GM23338 (cell line): ENCODE results near the gene R3HCC1L. TPM values are rescaled to one million over a fixed set of nuclear protein-coding genes. Genes with fewer than 3 reads are reported as not detected.

ENCODE experiments used
- ATAC-seq: fragments of 200-7000 bp; cut with Tn5 transposase; 3 replicates; pipeline ENCODE4 v1.9.1; 2020
- DNase-seq: peaks from one replicate; pipeline ENCODE4 v3.0.0-alpha.2; 2015; ENCODE audit warnings: low spot score
- H2AFZ ChIP-seq: fragments of 200-600 bp; sonication (generic); 2 replicates; pipeline ENCODE4 v1.8.0; 2016; ENCODE audit warnings: antibody characterized with exemption, mild to moderate bottlenecking, moderate library complexity
- H3F3A ChIP-seq: fragments of 200-600 bp; sonication (generic); replicated peaks from 2 replicates; pipeline ENCODE4 v1.8.0; 2017; ENCODE audit warnings: antibody characterized with exemption, mixed run types, low read depth
- H3K27ac ChIP-seq: fragments of 200-600 bp; sonication (generic); 2 replicates; pipeline ENCODE4 v1.6.1; 2016; ENCODE audit warnings: low read depth
- H3K27me3 ChIP-seq: fragments of 200-600 bp; sonication (generic); 2 replicates; pipeline ENCODE4 v1.8.0; 2016; ENCODE audit warnings: mild to moderate bottlenecking, mixed run types, moderate library complexity; ENCODE audit not compliant: insufficient read depth
- H3K36me3 ChIP-seq: fragments of 200-600 bp; sonication (generic); 2 replicates; pipeline ENCODE4 v1.8.0; 2016; ENCODE audit warnings: mild to moderate bottlenecking; ENCODE audit not compliant: insufficient read depth
- H3K4me1 ChIP-seq: fragments of 200-600 bp; sonication (generic); 2 replicates; pipeline ENCODE4 v1.8.0; 2016; ENCODE audit warnings: mild to moderate bottlenecking, moderate library complexity; ENCODE audit not compliant: insufficient read depth
- H3K4me2 ChIP-seq: fragments of 200-600 bp; sonication (generic); 2 replicates; pipeline ENCODE4 v1.7.1; 2017; ENCODE audit warnings: mixed run types
- H3K4me3 ChIP-seq: fragments of 200-600 bp; sonication (generic); 2 replicates; pipeline ENCODE4 v1.6.1; 2016; ENCODE audit warnings: mixed run types
- H3K79me2 ChIP-seq: fragments of 200-600 bp; sonication (generic); replicated peaks from 2 replicates; pipeline ENCODE4 v1.8.0; 2017; ENCODE audit warnings: mild to moderate bottlenecking; ENCODE audit not compliant: insufficient read depth
- H3K9me2 ChIP-seq: fragments of 200-600 bp; sonication (generic); 2 replicates; pipeline ENCODE4 v1.8.0; 2017; ENCODE audit not compliant: insufficient read depth
- H4K20me1 ChIP-seq: fragments of 200-600 bp; sonication (generic); replicated peaks from 2 replicates; pipeline ENCODE4 v1.8.0; 2017; ENCODE audit warnings: mild to moderate bottlenecking; ENCODE audit not compliant: insufficient read depth
- H3K27ac Mint-ChIP-seq: 2 replicates; pipeline ENCODE4 v1.8.0; 2020; ENCODE audit warnings: inconsistent platforms, mild to moderate bottlenecking, moderate library complexity, mixed read lengths
- H3K27me3 Mint-ChIP-seq: 3 replicates; pipeline ENCODE4 v1.8.0; 2022; ENCODE audit warnings: low read depth, mild to moderate bottlenecking, moderate library complexity, mixed read lengths, inconsistent platforms; ENCODE audit not compliant: insufficient read depth, poor library complexity
- H3K36me3 Mint-ChIP-seq: 3 replicates; pipeline ENCODE4 v1.8.0; 2021; ENCODE audit warnings: low read depth, mild to moderate bottlenecking, inconsistent platforms, moderate library complexity, mixed read lengths
- H3K4me1 Mint-ChIP-seq: 3 replicates; pipeline ENCODE4 v1.8.0; 2020; ENCODE audit warnings: mild to moderate bottlenecking, inconsistent platforms, mixed read lengths
- H3K4me3 Mint-ChIP-seq: 3 replicates; pipeline ENCODE4 v1.8.0; 2021; ENCODE audit warnings: moderate library complexity, mild to moderate bottlenecking, inconsistent platforms, mixed read lengths
- H3K9me3 Mint-ChIP-seq: 3 replicates; pipeline ENCODE4 v1.8.0; 2020; ENCODE audit warnings: moderate library complexity, mild to moderate bottlenecking, inconsistent platforms, mixed read lengths
- CREB1 ChIP-seq: fragments of 250-450 bp; sonication (Bioruptor Pico); IDR thresholded peaks from 2 replicates; pipeline ENCODE4 v1.5.0; 2020; ENCODE audit warnings: low read depth, mild to moderate bottlenecking, moderate library complexity
- CTCF ChIP-seq, 2 experiments: fragments of 200-600 bp in 1 of 2; sonication (generic) in 1 of 2; conservative IDR thresholded peaks; 2 replicates each; pipeline versions ENCODE4 v1.5.1 to v1.6.1; 2016 to 2017; ENCODE audit warnings: antibody characterized with exemption in 2 of 2, low read depth in 2 of 2, mild to moderate bottlenecking in 2 of 2, moderate library complexity in 1 of 2
- EZH2 ChIP-seq: fragments of 200-600 bp; sonication (generic); IDR thresholded peaks from one replicate; pipeline ENCODE4 v1.8.0; 2017; ENCODE audit warnings: antibody characterized with exemption, mild to moderate bottlenecking, low read depth; ENCODE audit not compliant: unreplicated experiment
- EZH2phosphoT487 ChIP-seq: fragments of 200-600 bp; sonication (generic); IDR thresholded peaks from one replicate; pipeline ENCODE4 v1.8.1; 2018; ENCODE audit warnings: antibody characterized with exemption; ENCODE audit not compliant: unreplicated experiment
- JUNB ChIP-seq: IDR thresholded peaks from one replicate; pipeline ENCODE4 v1.6.1; 2016; ENCODE audit warnings: antibody characterized with exemption; ENCODE audit not compliant: unreplicated experiment
- NANOG ChIP-seq: IDR thresholded peaks from 2 replicates; pipeline ENCODE4 v1.6.1; 2016; ENCODE audit warnings: antibody characterized with exemption, borderline replicate concordance
- REST ChIP-seq: IDR thresholded peaks from one replicate; pipeline ENCODE4 v1.6.1; 2018; ENCODE audit warnings: antibody characterized with exemption; ENCODE audit not compliant: unreplicated experiment
- STAT1 ChIP-seq: IDR thresholded peaks from one replicate; pipeline ENCODE4 v1.6.1; 2016; ENCODE audit warnings: antibody characterized with exemption; ENCODE audit not compliant: unreplicated experiment
- ZNF331 ChIP-seq: fragments of 250-450 bp; sonication (Bioruptor Pico); IDR thresholded peaks from 2 replicates; pipeline ENCODE4 v1.5.0; 2020; ENCODE audit warnings: low read depth, mild to moderate bottlenecking, moderate library complexity
- polyA plus RNA-seq: library from polyadenylated mRNA; unstranded; fragments of >200 nt; fragmentation: Nextera tagmentation; extraction: Ambion mirVana; gene quantifications from 2 replicates; pipeline ENCODE4 v1.2.1, GENCODE V29; 2016
- total RNA-seq: library from RNA; depleted of rRNA; stranded (reverse); fragments of >200 nt; shearing (Covaris generic); gene quantifications from 2 replicates; pipeline ENCODE4 v1.2.3, GENCODE V29; 2014

The R3HCC1L gene
- total and polyA plus RNA-seq, 2 experiments from 2014 or later, result 9.3 to 15.8 TPM

GRCh38 chr10:98138031-98138430, 3.6 kb downstream of the R3HCC1L start (continued):
- TF ChIP-seq STAT1 (no peak), CTCF (conservative IDR thresholded peaks at IDR 0.05; ENCODE audit: low read depth in 2 of 2) (no peak), NANOG (no peak), JUNB (no peak), ZNF331 (CRISPR knock-in tag) (no peak), EZH2phosphoT487 (no peak), REST (no peak)

- no peak overlapping the region for H3K4me3 ChIP-seq
- Mint-ChIP-seq H3K27ac (no peak overlapping the region), H3K27me3 (peaks cover under 1% of the 10 kb centered on the region), H3K4me3 (no peak overlapping the region), H3K36me3 (no peaks in the 10 kb centered on the region), H3K9me3 (no peaks in the 10 kb centered on the region; the same call in 2 of the 3 replicates), H3K4me1 (peaks cover 25% of the 10 kb centered on the region; the same call in 2 of the 3 replicates)
- ATAC-seq, result no peak
- H2AFZ ChIP-seq, result no peak overlapping the region
- H4K20me1 ChIP-seq, result peaks cover 15% of the 10 kb centered on the region; the same call in 1 of the 2 replicates
- no peaks in the 10 kb centered on the region for H3K9me2 ChIP-seq
- H3K27me3 ChIP-seq, result no peaks in the 10 kb centered on the region
- peaks cover 19% of the 10 kb centered on the region for H3K4me1 ChIP-seq
- H3K4me2 ChIP-seq, result no peak overlapping the region
- no peak overlapping the region for H3K27ac ChIP-seq
- no peaks in the 10 kb centered on the region for H3K36me3 ChIP-seq
- no peak for DNase-seq
- TF ChIP-seq ZNF331 (CRISPR knock-in tag) (no peak), EZH2 (no peak), CREB1 (no peak)
- H3K79me2 ChIP-seq, result peaks cover 95% of the 10 kb centered on the region
- H3F3A ChIP-seq, result no peaks in the 10 kb centered on the region; the same call in none of the 2 replicates
These were observed 5.0 kb downstream of the R3HCC1L start for GRCh38 chr10:98139431-98139830.
